ENCODE measurements around the gene DYDC1.
A peak's percentile ranks its signal among the peaks of the same experiment; 100 is the strongest.

Gene DYDC1

GRCh38 chr10:80392250-80392649 lies 35.7 kb upstream of the DYDC1 start:
- no peak for DNase-seq (ENCODE audit: extremely low read depth, low read depth)

GRCh38 chr10:80390740-80391139 lies 34.2 kb upstream of the DYDC1 start:
- DNase-seq (ENCODE audit: extremely low read depth, low read depth): no peak
- TF ChIP-seq CTCF (IDR thresholded peaks at IDR 0.05; ENCODE audit: low read depth, low read length): no peak

More at GRCh38 chr10:80392250-80392649, 35.7 kb upstream of the DYDC1 start:
- TF ChIP-seq CTCF (IDR thresholded peaks at IDR 0.05; ENCODE audit: low read depth, low read length): no peak

GRCh38 chr10:80382989-80383388 lies 26.4 kb upstream of the DYDC1 start:
- peak; percentile 63 for TF ChIP-seq CTCF (IDR thresholded peaks at IDR 0.05; ENCODE audit: low read depth, low read length)
- DNase-seq (ENCODE audit: extremely low read depth, low read depth): no peak

- DNase-seq (ENCODE audit: extremely low read depth, low read depth): no peak
- TF ChIP-seq CTCF (IDR thresholded peaks at IDR 0.05; ENCODE audit: low read depth, low read length): no peak
Observed at GRCh38 chr10:80380185-80380584, 23.6 kb upstream of the DYDC1 start.

GRCh38 chr10:80379701-80380100 lies 23.1 kb upstream of the DYDC1 start:
- no peak for DNase-seq (ENCODE audit: extremely low read depth, low read depth)
- no peak for TF ChIP-seq CTCF (IDR thresholded peaks at IDR 0.05; ENCODE audit: low read depth, low read length)

GRCh38 chr10:80373502-80373901 lies 16.9 kb upstream of the DYDC1 start:
- no peak for TF ChIP-seq CTCF (IDR thresholded peaks at IDR 0.05; ENCODE audit: low read depth, low read length)
- DNase-seq (ENCODE audit: extremely low read depth, low read depth): no peak

GRCh38 chr10:80372675-80373074 lies 16.1 kb upstream of the DYDC1 start:
- no peak for TF ChIP-seq CTCF (IDR thresholded peaks at IDR 0.05; ENCODE audit: low read depth, low read length)
- DNase-seq (ENCODE audit: extremely low read depth, low read depth): no peak

Data from AG09319 (cell line).